Measurements from ENCODE around the gene UTP20. TPM values are rescaled to one million over a fixed set of nuclear protein-coding genes. Genes with fewer than 3 reads are reported as not detected.

UTP20 gene
- total and polyA plus RNA-seq, 2 of the 4 experiments (the other 2 are of a cell fraction): 6.8 to 22.0 TPM

DNA sequence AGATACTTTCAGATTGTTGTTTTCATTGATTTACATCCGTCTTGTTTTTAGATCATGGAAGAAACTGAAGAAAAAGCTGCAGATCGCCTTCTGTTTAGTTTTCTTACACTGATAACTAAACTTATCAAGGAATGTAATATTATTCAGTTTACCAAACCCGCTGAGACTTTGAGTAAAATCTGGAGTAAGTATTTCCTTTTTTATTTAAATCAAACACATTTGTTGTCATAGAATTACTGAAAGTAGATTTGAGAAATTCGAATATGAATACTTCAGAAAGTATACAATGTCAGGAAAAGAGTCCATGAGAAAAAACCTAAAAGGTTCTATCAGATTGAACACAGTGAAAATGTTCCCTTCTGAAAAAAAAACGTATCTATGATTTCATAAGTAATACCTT lies 95.7 kb downstream of the UTP20 start:
- Histone ChIP-seq H3K56ac (ENCODE audit: extremely low read depth, insufficient read depth, low read length) (no peak overlapping the region), H3K18ac (ENCODE audit: low read depth, low read length) (no peak overlapping the region), H3K4me2 (ENCODE audit: low read depth, low read length) (no peak overlapping the region), H2AK5ac (ENCODE audit: low read depth, low read length) (no peak overlapping the region), H4K20me1 (ENCODE audit: insufficient read depth, low read length) (no peaks in the 10 kb centered on the region), H3K9me3 (ENCODE audit: control insufficient read depth, insufficient read depth, low read length) (no peaks in the 10 kb centered on the region), H2BK120ac (ENCODE audit: low read depth, low read length) (no peak overlapping the region), H3K79me1 (ENCODE audit: low read depth in 1 of 2, low read length in 2 of 2) (no peaks in the 10 kb centered on the region; a peak in 1 of 4 replicates), H2BK5ac (ENCODE audit: low read depth, low read length, poor library complexity, severe bottlenecking) (no peak overlapping the region), H3K27me3 (ENCODE audit: control insufficient read depth, insufficient read depth, low read length) (no peaks in the 10 kb centered on the region), H4K5ac (ENCODE audit: low read depth, low read length) (no peak overlapping the region), H2BK15ac (ENCODE audit: low read depth, low read length) (no peak overlapping the region), H3K36me3 (ENCODE audit: control insufficient read depth, insufficient read depth, low read length) (peaks cover 29% of the 10 kb centered on the region), H2BK20ac (ENCODE audit: low read depth, low read length) (no peak overlapping the region), H3K14ac (replicated peaks; ENCODE audit: low read depth, low read length) (no peak overlapping the region), H3K27ac (ENCODE audit: insufficient read depth, low read length) (no peak overlapping the region), H4K91ac (ENCODE audit: insufficient read depth, low read depth, low read length) (no peak overlapping the region), H3K4me1 (ENCODE audit: control insufficient read depth, insufficient read depth, low read length) (no peaks in the 10 kb centered on the region), H3K4ac (ENCODE audit: low read depth, low read length) (no peak overlapping the region), H3K9me1 (ENCODE audit: insufficient read depth, low read length) (0 out of 2 replicates have a peak, but pooled peaks cover 2% of the 10 kb centered on the region), H4K8ac (ENCODE audit: low read depth in 2 of 2, low read length in 2 of 2) (no peak overlapping the region), H2AFZ (replicated peaks; ENCODE audit: low read length, poor library complexity) (no peak overlapping the region), H3K4me3 (ENCODE audit: insufficient read depth, low read depth, low read length) (no peak overlapping the region), H3K9ac (ENCODE audit: low read depth, low read length) (no peak overlapping the region), H2AK9ac (replicated peaks; ENCODE audit: low read depth, low read length, poor library complexity) (no peak overlapping the region), H3K23ac (ENCODE audit: low read depth, low read length) (no peak overlapping the region)
- intact Hi-C loops (cut with micrococcal nuclease): no loop called here
- WGBS, 2 experiments (ENCODE audit: extremely low coverage in 2 of 2, insufficient read length in 1 of 2): no CpG with 5 or more reads among the region's 5 CpGs
- dilution Hi-C loops (cut with HindIII; ENCODE audit: low sequenced_read_pairs, unreplicated experiment): no loop called here
- ATAC-seq (ENCODE audit: low read depth): no peak
- ChIA-PET CTCF (no interaction called here), POLR2A (ENCODE audit: unreplicated experiment) (no interaction called here)
- DNase-seq: no peak
- in situ Hi-C loops (cut with MboI; ENCODE audit: low sequenced_read_pairs): no loop called here
- TF ChIP-seq RAD21 (IDR thresholded peaks at IDR 0.05; ENCODE audit: low read length) (no peak), MAZ (IDR thresholded peaks at IDR 0.05; ENCODE audit: borderline replicate concordance, low read depth, low read length) (no peak), CHD1 (IDR thresholded peaks at IDR 0.05; ENCODE audit: low read depth, low read length) (no peak), SMC3 (IDR thresholded peaks at IDR 0.05; ENCODE audit: low read depth, low read length) (no peak), CTCF (conservative IDR thresholded peaks at IDR 0.05; ENCODE audit: low read depth, low read length) (no peak), ELK1 (IDR thresholded peaks at IDR 0.05; ENCODE audit: borderline replicate concordance, low read depth, low read length) (no peak), CEBPB (IDR thresholded peaks at IDR 0.05; ENCODE audit: low read depth, low read length) (no peak), MAFK (IDR thresholded peaks at IDR 0.05; ENCODE audit: low read depth, low read length) (no peak), FOS (IDR thresholded peaks at IDR 0.05; ENCODE audit: low read depth, low read length) (no peak), POLR2A (IDR thresholded peaks at IDR 0.05; ENCODE audit: low read depth, low read length) (no peak), NFE2L2 (IDR thresholded peaks at IDR 0.05; ENCODE audit: low read depth, low read length) (no peak)
- TF ChIP-seq, protein P1, sequence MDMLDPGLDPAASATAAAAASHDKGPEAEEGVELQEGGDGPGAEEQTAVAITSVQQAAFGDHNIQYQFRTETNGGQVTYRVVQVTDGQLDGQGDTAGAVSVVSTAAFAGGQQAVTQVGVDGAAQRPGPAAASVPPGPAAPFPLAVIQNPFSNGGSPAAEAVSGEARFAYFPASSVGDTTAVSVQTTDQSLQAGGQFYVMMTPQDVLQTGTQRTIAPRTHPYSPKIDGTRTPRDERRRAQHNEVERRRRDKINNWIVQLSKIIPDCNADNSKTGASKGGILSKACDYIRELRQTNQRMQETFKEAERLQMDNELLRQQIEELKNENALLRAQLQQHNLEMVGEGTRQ (IDR thresholded peaks at IDR 0.05; ENCODE audit: low read depth, low read length): no peak
- no TSS peak for BruUV-seq (replicated peaks)

All from IMR-90 (cell line).